AG08395 (cell line): ENCODE data around the gene P3H2.

ENCODE experiments used
- DNase-seq: peaks from one replicate; pipeline ENCODE4 v3.0.0; 2012; ENCODE audit warnings: mixed read lengths, low spot score

The P3H2 gene

GRCh38 chr3:190055773-190056172 lies 64.9 kb downstream of the P3H2 start:
- DNase-seq = no peak

DNA sequence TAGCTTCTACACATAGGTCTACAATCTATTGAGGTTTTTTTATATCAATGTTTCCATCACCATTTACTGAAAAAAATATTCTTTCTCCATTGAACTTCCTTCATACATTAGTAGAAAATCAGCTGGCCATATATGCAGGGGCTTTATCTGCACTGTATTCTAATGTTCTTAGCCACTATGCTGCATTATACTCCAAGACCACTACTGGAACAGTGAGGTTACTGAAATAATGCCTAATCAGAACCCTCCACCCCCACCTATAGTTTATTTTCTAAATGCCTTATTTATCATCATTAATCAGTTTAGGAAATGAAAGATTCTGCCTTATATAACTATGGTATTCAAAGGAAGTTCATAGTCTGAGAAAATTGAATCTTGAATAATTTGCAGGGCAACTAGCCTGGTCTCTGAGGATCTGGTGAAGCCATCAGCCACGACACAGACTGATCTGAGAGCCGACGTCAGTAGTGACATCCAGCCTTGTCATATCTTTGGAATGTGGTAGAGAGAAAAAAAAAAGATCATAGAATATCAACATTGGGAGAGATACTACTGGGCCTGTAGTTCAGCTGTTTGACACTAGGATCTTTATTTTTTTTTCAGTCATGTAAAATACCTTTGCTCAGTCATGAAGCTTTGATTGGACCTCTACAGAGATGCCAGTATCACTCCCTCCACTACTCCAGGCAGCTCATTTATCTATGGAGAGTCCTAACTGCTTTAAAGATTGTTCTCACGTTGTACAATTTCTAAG lies 66.6 kb downstream of the P3H2 start:
- DNase-seq = peak; percentile 72

DNA sequence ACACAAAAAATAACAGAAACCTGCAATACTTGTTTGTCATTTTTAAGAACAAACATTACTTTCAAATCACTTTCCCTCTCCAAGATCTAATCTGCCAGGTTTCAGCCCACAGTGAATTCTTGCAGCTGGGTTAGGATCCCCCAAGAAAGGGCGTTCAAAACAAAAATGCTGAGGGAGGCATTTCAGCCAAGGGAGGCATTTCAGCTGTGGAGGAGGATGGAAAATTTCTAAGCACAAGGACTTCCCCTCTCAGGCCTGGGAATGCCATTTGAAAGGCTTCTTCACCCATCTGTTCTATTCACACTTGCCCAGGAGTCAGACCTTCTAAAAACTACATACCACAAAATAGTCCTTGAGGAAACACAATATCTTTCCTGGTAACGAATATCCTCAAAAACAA lies 69.1 kb downstream of the P3H2 start:
- no peak for DNase-seq

- DNase-seq = peak; percentile 59
Measured at GRCh38 chr3:190048932-190049441, 71.7 kb downstream of the P3H2 start.

DNA sequence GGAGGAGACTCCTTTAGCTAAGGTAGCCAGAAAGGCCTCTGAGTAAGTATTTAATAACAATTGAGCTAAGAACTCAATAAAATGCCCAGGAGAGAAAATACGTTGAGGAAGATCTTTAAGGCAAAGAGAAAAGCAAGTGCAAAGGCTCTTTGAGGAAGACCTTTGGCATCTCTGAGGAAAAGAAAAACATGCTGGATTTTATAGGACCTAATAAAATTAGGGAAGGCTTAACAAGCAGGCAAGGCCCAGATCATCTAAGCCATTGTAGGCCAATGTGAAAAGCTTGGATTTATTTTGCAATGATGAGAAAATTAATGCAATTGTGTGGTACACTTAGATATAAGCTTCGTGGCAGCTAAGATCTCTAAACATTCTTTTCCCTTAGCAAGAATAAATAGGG lies 75.7 kb downstream of the P3H2 start:
- no peak for DNase-seq

- DNase-seq = peak; percentile 42
Measured at GRCh38 chr3:190044142-190044541, 76.6 kb downstream of the P3H2 start.

- no peak for DNase-seq
Measured at GRCh38 chr3:190043741-190044140, 77.0 kb downstream of the P3H2 start.

DNA sequence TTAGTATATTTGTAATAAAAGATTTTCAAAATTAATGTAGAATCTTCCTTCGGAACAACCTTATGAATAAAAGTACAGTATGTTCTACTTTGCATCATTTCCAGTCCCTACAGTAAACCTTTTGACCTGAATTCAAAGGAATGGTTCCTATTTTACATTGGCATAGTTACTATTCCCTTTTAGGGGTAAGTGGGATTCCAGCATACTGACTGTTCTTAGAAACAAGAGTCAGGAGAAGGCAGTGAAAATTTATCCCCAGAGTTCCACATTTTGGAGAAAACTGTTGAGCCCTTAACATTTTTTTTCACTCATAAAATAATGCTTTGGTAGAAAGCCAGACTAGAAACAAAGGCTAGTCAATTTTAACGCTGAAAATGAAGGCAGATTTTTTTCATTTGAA lies 78.1 kb downstream of the P3H2 start:
- DNase-seq = no peak

DNA sequence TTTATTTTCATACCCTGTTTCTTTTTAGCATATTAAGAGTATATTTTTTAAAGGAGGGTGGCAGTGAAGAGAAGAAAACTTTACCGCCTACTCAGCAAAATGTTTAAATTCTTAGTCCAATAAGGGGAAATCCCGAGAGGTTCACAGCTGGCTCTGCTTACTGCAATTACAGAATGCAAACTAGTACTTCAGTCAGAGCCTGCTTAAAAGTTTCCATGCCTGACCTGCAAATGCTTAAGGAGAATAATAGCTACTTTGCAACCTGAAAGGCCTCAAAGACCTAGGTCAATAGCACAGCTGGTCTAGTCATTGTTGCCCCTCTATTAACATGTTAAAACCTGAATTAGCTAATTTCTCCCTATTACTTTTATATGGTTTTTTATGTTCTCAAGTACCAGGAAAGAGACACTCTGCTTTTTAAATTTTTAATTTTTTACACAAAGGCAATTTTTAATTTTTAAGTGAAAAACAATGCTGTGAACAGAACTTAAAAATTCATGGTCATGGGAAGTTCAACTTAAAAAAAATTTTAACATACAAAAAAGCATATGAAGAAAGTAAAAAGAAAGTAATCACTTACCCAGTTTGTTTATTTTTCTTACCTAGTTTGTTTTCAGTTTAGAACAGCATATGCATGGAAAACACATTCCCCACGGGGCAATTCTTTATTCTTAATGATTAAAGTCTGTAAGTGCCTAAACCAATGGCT lies 79.2 kb downstream of the P3H2 start:
- DNase-seq = no peak

GRCh38 chr3:190040145-190040544 lies 80.6 kb downstream of the P3H2 start:
- DNase-seq = no peak

DNA sequence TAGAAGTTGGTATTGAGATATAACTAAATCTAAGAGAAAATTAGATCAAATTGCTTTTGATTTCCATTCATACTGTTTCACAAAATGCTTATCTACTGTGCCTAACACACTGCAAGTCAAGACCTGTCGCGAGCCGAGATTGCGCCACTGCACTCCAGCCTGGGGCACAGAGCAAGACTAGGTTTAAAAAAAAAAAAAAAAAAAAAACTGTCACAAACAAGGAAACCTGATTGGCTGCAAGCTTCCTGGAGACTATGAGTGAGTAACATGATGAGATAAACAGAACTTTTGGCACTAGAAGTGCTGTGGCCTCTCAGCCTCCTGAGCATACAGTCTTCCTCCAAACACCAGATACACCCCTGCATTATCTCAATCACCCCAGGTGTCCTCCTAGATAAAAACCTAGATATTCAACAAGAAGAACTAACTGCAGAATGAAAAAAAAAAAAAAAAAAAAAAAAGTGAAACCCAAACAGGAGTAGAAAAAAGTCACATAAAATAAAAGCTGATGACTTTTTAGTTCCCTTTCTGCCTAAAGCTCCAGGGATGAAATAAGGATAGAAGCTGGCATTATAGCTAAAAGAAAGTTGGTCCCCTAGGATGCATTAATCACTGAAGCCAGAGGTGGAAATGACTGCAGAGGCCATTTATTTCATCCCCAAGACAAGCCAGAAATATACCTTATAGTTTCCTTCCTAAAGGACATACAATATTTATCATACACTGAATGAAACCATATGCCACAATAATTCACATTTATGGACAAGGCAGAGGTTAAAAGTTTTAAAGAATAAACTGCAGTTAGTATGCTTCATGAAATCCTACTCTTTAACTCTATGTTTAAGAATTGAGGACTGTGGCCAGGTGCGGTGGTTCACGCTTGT lies 82.4 kb downstream of the P3H2 start:
- DNase-seq = peak; percentile 52

DNA sequence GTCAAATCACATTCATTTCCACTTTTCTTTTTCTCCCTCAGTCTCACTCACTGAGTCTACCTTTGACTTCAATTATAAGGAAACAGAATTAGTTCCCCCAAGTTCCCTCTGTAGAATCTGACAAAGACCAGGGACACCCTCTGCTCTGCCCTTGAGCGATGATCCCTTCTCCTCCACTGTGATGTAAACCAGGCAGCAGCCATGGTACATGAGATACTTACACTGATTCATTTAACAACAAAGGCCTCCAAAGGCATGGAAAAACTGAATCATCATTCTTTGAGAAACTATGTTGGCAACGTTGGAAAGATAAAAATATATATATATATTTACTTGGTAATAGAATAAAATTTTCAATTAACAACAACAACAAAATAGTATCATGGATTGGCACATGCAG lies 84.1 kb downstream of the P3H2 start:
- DNase-seq = no peak

GRCh38 chr3:190034446-190034845 lies 86.3 kb downstream of the P3H2 start:
- no peak for DNase-seq

DNA sequence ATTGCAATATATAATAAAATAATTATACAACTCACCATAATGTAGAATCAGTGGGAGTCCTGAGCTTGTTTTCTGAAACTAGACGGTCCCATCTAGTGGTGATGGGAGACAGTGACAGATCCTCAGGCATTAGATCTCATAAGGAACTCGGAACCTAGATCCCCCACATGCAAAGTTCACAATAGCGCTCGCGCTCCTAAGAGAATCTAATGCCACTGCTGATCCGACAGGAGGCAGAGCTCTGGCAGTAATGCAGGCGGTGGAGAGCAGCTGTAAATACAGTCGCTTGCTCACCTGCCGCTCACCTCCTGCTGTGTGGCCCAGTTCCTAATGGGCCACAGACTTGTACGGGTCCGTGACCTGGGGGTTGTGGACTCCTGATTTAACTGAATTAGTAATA lies 87.8 kb downstream of the P3H2 start:
- no peak for DNase-seq

- no peak for DNase-seq
Measured at GRCh38 chr3:190031887-190032752, 88.6 kb downstream of the P3H2 start.

DNA sequence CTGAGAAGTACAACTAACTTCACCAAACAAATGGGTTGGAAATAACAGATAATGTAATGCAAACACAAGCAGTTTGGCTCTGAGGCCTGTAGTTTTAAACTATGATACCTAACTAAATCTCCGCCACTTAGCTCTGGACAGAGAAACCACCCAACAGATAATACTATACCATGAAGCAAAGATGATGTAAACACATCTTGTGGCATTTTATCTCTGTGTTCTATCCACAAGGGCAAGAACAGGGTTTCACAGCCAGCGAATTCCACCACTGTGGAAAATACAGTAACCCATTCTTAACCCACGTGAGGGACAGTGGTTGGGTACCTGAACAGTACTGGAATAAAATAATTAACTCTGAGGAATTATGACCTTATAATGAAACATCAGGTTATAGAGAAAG lies 93.6 kb downstream of the P3H2 start:
- DNase-seq = no peak

DNA sequence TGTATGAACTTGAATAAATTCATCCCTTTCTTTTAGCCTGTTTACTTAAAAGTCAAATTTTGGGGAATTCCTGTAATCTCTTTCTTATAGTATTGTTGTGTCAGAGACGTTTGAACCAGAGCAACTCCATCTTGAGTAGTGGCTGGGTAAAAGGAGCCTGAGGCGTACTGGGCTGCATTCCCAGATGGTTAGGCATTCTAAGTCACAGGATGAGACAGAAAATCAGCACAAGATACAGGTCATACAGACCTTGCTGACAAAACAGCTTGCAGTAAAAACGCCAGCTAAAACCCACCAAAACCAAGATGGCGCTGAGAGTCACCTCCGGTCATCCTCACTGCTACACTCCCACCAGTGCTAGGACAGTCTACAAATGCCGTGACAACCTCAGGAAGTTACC lies 94.5 kb downstream of the P3H2 start:
- DNase-seq = no peak

DNA sequence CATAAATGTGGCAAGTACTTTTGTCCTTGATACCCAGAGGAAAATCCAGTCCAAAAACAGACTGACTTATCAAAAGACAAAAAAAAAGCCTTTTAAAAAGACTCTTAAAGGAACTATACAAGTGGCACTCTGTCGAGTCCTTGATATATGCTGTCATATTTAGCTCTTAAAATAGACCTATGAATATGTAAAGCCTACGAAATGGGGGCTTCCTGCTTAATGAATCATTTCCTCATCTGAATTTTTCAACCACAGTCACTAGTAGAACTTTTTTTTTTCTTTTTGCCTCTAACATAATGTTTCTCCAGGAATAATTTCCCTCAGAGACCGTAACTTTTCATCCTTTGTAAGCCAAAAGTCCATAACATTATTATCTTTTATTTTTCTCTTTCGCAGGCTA lies 95.8 kb downstream of the P3H2 start:
- no peak for DNase-seq

- DNase-seq = no peak
Measured at GRCh38 chr3:190019844-190020243, 100.9 kb downstream of the P3H2 start.

DNA sequence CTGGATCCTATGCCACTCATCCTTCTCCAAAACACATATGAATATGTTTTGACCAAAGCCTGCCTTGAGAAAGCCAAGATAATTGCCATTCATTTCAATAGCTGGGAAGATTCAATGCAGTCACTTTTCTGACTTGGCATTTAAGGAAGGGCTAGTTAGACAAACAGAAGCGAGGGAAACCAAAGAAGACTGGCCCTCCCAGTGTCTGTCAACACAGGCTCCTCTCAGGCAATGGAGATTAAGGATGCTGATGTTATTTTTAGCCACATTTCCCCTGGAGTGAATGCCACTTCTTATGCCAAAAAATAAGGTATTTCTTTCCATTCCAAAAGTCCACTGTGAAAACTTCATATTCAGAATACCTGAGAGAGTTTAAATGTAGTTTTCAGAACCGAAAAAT lies 101.7 kb downstream of the P3H2 start:
- no peak for DNase-seq

DNA sequence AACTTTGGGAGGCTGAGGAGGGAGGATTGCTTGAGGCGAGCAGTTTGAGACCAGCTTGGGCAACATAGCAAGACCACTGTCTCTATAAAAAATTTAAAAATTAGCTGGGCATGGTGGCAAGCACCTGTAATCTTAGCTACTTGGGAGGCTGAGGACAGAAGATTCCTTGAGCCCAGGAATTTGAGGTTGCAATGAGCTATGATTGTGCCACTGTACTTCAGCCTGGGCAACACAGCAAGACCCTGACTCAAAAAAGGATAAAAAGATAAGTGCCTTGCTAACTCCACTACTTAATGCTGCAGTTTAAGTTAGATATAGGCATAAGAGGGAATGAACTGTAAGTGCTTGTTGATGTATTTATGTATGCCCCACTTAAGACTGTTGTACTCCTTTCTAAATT lies 102.2 kb downstream of the P3H2 start:
- no peak for DNase-seq
